ENCODE data around the gene HOXD10. TPM values are rescaled to one million over a fixed set of nuclear protein-coding genes. Genes with fewer than 3 reads are reported as not detected.

Gene HOXD10
- total and polyA plus RNA-seq, 9 of the 15 experiments (the other 6 are each of a cell fraction or from before 2014, with no cell fraction given) = not detected

DNA sequence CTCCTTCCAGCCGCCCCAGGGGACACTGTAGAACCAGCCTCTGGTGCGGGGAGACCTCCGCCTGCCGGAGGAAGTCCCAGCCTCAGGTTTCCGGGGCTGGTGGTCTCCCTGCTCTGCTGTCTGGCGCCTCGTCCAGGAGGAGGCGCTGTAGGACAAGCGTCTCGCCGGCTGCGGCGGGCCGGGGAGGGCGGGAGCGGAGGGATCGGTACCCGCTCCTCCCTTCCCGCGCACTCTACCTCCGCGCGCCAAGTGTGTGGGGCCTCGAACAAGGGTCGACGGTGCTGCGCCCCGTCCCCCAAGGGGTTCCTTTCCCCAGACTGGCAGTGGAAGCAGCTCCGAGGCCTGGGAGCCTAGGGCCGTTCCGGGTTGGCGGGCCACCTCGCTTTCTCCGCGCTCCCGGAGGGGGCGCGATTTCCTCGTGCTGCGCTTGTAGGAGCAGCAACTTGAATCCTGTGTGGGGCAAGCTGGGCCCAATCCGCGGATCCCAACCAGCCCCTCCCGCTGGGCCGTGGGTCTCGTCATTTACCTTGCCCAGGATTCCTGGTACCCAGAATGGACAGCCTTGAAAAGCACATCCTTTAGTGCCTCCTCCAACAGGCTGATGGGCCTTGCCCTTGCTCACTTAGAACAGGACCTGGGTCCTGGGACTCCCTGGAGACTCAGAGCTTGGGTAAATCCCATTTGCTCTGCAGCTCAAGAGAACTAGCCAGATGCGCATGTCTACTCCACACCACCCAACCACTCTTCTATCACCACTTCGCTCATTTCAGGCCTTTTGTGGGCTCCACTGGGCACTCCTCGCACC lies 24.1 kb downstream of the HOXD10 start (continued):
- TF ChIP-seq, protein P1, sequence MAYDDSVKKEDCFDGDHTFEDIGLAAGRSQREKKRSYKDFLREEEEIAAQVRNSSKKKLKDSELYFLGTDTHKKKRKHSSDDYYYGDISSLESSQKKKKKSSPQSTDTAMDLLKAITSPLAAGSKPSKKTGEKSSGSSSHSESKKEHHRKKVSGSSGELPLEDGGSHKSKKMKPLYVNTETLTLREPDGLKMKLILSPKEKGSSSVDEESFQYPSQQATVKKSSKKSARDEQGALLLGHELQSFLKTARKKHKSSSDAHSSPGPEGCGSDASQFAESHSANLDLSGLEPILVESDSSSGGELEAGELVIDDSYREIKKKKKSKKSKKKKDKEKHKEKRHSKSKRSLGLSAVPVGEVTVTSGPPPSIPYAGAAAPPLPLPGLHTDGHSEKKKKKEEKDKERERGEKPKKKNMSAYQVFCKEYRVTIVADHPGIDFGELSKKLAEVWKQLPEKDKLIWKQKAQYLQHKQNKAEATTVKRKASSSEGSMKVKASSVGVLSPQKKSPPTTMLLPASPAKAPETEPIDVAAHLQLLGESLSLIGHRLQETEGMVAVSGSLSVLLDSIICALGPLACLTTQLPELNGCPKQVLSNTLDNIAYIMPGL (CRISPR knock-in tag; IDR thresholded peaks at IDR 0.05) = peak; percentile 75
- TF ChIP-seq TAF9B (IDR thresholded peaks at IDR 0.05; ENCODE audit: partially characterized antibody) = no peak
- peak; percentile 45; the same call in 1 of the 2 replicates for TF ChIP-seq GABPA (tag; conservative IDR thresholded peaks at IDR 0.05; ENCODE audit: low read depth)
- no peak for TF ChIP-seq CBX2 (IDR thresholded peaks at IDR 0.05; ENCODE audit: insufficient read depth, low read length, poor library complexity, severe bottlenecking)
- TF ChIP-seq, protein P2, sequence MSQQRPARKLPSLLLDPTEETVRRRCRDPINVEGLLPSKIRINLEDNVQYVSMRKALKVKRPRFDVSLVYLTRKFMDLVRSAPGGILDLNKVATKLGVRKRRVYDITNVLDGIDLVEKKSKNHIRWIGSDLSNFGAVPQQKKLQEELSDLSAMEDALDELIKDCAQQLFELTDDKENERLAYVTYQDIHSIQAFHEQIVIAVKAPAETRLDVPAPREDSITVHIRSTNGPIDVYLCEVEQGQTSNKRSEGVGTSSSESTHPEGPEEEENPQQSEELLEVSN (IDR thresholded peaks at IDR 0.05; ENCODE audit: borderline replicate concordance in 1 of 2, extremely low read depth in 1 of 2, insufficient read depth in 1 of 2, insufficient read length in 1 of 2, low read depth in 1 of 2, low read length in 1 of 2, poor library complexity in 1 of 2, severe bottlenecking in 1 of 2) = peak; percentile 89
- TF ChIP-seq, protein P3, sequence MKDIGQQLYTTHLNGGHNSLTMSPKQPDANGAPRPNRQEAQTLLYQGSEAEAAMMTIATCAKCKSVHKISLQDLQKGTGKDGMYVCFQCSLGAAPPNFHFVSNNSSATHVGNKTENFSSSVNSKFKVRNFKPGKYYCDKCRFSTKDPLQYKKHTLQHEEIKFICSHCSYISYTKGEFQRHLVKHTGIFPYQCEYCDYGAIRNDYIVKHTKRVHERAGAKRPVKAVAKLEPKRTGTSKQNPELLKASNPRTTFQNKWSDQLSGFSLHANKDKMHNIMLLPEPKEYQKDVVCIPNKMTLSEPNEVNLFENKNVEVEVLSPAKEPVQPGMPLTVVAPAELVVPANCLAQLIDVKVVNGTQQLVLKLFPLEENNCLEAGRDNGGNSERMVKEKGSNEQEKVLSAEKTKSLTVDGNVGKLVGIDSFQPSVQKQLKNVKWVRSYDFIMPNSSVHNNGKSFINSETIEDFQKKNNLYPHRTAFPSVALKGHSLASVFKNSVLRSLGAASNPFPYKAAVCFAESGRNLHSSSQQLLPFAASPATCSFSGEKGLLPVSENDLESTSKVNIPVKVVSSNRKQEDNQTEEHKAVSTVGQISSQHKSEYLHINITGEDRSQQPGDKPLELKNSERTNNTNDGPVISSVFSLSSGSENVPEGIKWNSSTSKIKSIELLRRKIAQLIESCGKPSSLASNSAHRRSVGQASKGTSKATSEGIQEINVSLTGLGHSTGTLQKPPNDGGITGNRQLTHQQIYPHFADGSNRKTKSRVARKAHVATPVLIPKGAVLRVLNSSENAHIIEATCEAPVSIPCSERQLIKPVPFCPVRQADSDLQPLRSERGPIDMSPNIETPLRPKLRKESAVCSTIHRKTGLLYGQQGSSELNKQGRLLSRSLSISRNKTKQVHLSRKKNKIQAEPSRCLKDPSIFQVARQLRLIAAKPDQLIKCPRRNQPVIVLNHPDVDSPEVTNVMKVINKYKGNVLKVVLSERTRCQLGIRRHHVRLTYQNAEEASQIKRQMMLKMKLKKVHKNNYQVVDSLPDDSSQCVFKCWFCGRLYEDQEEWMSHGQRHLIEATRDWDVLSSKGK (CRISPR knock-in tag; IDR thresholded peaks at IDR 0.05) = no peak
- TF ChIP-seq MAFF (IDR thresholded peaks at IDR 0.05; ENCODE audit: low read length) = no peak
- no peak for TF ChIP-seq POLR2AphosphoS2 (IDR thresholded peaks at IDR 0.05; ENCODE audit: low read length)
- TF ChIP-seq, protein P4, sequence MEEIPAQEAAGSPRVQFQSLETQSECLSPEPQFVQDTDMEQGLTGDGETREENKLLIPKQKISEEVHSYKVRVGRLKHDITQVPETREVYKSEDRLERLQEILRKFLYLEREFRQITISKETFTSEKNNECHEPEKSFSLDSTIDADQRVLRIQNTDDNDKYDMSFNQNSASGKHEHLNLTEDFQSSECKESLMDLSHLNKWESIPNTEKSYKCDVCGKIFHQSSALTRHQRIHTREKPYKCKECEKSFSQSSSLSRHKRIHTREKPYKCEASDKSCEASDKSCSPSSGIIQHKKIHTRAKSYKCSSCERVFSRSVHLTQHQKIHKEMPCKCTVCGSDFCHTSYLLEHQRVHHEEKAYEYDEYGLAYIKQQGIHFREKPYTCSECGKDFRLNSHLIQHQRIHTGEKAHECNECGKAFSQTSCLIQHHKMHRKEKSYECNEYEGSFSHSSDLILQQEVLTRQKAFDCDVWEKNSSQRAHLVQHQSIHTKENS (CRISPR knock-in tag; IDR thresholded peaks at IDR 0.05) = no peak
- TF ChIP-seq, protein P5, sequence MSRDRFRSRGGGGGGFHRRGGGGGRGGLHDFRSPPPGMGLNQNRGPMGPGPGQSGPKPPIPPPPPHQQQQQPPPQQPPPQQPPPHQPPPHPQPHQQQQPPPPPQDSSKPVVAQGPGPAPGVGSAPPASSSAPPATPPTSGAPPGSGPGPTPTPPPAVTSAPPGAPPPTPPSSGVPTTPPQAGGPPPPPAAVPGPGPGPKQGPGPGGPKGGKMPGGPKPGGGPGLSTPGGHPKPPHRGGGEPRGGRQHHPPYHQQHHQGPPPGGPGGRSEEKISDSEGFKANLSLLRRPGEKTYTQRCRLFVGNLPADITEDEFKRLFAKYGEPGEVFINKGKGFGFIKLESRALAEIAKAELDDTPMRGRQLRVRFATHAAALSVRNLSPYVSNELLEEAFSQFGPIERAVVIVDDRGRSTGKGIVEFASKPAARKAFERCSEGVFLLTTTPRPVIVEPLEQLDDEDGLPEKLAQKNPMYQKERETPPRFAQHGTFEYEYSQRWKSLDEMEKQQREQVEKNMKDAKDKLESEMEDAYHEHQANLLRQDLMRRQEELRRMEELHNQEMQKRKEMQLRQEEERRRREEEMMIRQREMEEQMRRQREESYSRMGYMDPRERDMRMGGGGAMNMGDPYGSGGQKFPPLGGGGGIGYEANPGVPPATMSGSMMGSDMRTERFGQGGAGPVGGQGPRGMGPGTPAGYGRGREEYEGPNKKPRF (IDR thresholded peaks at IDR 0.05; ENCODE audit: low read depth, low read length) = no peak
- no peak for TF ChIP-seq ZC3H11A (IDR thresholded peaks at IDR 0.05; ENCODE audit: low read depth, low read length)
- peak; percentile 69 for TF ChIP-seq NFIC (IDR thresholded peaks at IDR 0.05)
